Fibroblast of lung (primary cell): ENCODE data around the gene PCSK2.

Experiments
- EZH2 ChIP-seq: IDR thresholded peaks from 2 replicates; pipeline ENCODE4 v1.5.1; 2012; ENCODE audit warnings: low read length, control low read depth, mild to moderate bottlenecking; ENCODE audit errors: missing control alignments
- TF ChIP-seq, protein P1 (sequence below), 2 donors: IDR thresholded peaks in 1 of 2; conservative IDR thresholded peaks in 1 of 2; 1 replicate in 1 of 2; 2 replicates in 1 of 2; pipeline ENCODE4 v1.5.1; 2011 to 2012; ENCODE audit warnings: low read length in 2 of 2, control low read depth in 1 of 2, inconsistent platforms in 1 of 2, low read depth in 1 of 2, mild to moderate bottlenecking in 1 of 2

DNA sequence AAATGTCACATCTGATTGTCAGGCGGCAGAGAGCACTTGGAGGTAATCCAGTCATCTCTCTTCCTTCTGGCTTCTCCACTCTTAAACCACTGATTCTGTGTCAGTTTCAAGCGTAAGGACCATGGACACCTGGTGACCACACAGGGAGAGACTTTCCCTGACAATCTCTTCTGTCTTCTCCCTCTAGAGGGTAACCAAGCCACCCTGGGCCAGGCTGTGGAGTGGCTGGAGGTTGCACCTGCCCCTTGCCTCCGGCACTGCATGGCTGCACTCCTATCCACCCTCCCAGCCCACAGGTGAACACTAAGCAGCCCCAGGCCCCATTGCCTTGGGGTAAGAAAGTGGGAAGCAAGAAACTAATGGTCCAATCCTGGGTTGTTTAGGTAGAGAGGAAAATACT lies 225.6 kb downstream of the PCSK2 start:
- TF ChIP-seq, protein P1, sequence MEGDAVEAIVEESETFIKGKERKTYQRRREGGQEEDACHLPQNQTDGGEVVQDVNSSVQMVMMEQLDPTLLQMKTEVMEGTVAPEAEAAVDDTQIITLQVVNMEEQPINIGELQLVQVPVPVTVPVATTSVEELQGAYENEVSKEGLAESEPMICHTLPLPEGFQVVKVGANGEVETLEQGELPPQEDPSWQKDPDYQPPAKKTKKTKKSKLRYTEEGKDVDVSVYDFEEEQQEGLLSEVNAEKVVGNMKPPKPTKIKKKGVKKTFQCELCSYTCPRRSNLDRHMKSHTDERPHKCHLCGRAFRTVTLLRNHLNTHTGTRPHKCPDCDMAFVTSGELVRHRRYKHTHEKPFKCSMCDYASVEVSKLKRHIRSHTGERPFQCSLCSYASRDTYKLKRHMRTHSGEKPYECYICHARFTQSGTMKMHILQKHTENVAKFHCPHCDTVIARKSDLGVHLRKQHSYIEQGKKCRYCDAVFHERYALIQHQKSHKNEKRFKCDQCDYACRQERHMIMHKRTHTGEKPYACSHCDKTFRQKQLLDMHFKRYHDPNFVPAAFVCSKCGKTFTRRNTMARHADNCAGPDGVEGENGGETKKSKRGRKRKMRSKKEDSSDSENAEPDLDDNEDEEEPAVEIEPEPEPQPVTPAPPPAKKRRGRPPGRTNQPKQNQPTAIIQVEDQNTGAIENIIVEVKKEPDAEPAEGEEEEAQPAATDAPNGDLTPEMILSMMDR (conservative IDR thresholded peaks at IDR 0.05 in 1 of 2, IDR thresholded peaks at IDR 0.05 in 1 of 2; ENCODE audit: low read depth in 1 of 2, low read length in 2 of 2), result no peak
- no peak for TF ChIP-seq EZH2
